ENCODE results near the gene NUBP2.

Gene NUBP2

GRCh38 chr16:1759511-1759910, 23.2 kb upstream of the NUBP2 start:
- DNase-seq = no peak

GRCh38 chr16:1760911-1761310, 21.8 kb upstream of the NUBP2 start:
- no peak for DNase-seq

- no peak for DNase-seq
These were observed 21.0 kb upstream of the NUBP2 start for GRCh38 chr16:1761751-1762150.

GRCh38 chr16:1762196-1762878, 20.4 kb upstream of the NUBP2 start:
- no peak for DNase-seq

- no peak for DNase-seq
These were observed 19.8 kb upstream of the NUBP2 start for GRCh38 chr16:1762879-1763520.

- no peak for DNase-seq
These were observed 18.9 kb upstream of the NUBP2 start for GRCh38 chr16:1763521-1764511.

DNA sequence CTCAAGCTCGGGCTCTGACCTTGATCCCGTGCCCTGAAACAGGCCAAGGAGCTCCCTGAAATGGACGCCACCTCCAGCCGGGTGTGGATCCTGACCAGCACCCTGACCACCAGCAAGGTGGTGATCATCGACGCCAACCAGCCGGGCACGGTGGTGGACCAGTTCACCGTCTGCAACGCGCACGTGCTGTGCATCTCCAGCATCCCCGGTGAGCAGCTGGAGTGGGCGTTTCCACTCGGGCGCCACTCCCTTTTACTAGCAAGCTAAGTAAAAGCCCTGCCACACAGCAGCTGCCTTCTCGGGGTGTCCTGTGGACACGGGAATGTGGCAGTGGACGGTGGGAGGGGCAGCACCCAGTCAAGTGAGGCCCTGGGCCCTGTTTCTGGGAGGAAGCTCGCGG, 17.8 kb upstream of the NUBP2 start:
- DNase-seq = no peak

DNA sequence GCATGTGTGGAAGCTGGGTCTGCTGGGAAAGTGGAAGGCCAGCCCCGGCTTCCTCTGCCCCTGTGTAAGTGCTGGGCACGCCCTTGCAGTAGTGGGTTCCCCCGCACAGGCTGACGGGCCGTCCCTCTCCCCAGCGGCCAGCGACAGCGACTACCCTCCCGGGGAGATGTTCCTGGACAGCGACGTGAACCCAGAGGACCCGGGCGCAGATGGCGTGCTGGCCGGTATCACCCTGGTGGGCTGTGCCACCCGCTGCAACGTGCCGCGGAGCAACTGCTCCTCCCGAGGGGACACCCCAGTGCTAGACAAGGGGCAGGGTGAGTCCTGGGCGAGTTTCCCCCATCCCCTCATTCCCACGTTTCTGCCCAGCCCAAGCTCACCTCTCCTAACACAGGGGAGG, 16.9 kb upstream of the NUBP2 start:
- no peak for DNase-seq

GRCh38 chr16:1766231-1766630, 16.5 kb upstream of the NUBP2 start:
- DNase-seq = no peak

GRCh38 chr16:1766701-1767100, 16.1 kb upstream of the NUBP2 start:
- no peak for DNase-seq

DNA sequence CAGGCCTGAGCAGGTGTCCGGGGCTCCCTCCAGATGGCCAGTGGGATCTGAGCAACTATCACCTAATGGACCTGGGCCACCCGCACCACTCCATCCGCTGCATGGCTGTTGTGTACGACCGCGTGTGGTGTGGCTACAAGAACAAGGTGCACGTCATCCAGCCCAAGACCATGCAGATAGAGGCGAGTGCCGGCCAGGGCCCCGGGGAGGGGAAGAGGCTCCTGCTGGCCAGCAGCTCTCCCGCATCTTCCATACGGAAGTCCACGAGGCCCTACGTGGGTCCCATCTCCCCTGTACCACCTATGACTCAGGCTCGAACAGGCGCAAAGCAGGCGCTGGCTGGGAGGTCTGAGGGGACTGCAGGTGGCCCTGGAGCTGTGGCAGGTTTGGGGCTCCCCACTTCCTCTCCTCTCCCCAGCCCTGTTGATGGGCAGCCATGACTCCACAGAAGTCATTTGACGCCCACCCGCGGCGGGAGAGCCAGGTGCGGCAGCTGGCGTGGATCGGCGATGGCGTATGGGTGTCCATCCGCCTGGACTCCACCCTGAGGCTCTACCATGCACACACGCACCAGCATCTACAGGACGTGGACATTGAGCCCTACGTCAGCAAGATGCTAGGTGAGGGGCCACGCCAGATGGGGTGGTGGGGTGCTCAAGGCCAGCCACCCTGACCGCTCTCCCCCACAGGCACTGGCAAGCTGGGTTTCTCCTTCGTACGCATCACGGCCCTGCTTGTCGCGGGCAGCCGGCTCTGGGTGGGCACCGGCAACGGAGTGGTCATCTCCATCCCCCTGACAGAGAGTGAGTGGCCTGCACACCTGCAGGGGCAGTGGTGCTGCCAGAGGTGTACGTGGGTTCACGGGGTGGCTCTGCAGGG, 15.4 kb upstream of the NUBP2 start:
- DNase-seq = no peak

DNA sequence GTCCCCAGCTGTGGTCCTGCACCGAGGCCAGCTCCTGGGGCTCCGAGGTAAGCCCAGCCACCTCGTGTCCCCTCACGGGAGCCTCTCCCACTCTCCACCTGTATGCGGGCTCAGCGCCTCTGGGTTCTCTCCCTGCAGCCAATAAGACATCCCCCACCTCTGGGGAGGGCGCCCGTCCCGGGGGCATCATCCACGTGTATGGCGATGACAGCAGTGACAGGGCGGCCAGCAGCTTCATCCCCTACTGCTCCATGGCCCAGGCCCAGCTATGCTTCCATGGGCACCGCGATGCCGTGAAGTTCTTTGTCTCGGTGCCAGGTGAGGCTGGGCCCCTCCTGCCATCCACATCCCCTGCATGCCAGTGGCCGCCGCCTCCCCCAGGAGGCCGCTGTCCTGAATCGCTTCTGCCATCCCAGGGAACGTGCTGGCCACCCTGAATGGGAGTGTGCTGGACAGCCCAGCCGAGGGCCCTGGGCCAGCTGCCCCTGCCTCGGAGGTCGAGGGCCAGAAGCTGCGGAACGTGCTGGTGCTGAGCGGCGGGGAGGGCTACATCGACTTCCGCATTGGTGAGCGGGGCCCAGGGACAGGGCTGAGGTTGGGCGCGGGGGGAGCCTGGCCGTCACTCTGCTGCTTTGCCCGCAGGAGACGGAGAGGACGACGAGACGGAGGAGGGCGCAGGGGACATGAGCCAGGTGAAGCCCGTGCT, 14.5 kb upstream of the NUBP2 start:
- DNase-seq = no peak

DNA sequence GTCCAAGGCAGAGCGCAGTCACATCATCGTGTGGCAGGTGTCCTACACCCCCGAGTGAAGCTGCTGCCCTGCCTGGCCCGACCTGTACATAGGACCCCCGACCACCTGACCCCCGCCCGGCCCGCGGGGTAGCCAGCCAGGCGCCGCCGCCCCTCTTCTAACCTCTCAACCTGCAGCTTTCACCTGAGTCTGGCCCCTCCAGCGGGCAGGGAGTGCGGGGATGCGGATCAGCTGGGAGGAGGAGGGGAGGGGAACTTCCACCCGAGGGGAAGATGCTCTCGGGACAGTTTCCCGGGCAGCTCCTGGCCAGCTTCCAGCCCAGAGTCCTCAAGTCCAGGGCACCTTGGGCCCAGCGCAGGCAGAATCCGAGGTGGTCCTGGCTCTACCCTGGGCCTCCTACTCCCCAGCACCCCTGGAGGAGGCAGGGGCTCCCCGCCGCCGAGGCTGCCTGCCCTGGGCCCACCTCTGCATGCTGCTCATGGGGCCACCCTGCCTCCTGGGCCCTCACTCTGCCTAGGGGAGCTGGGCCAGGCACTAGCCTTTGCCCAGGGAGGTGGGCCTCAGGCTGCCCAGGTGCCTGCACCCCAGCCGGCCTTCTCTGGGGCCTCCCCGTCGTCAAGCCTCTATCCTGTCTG, 13.9 kb upstream of the NUBP2 start:
- DNase-seq = no peak

DNA sequence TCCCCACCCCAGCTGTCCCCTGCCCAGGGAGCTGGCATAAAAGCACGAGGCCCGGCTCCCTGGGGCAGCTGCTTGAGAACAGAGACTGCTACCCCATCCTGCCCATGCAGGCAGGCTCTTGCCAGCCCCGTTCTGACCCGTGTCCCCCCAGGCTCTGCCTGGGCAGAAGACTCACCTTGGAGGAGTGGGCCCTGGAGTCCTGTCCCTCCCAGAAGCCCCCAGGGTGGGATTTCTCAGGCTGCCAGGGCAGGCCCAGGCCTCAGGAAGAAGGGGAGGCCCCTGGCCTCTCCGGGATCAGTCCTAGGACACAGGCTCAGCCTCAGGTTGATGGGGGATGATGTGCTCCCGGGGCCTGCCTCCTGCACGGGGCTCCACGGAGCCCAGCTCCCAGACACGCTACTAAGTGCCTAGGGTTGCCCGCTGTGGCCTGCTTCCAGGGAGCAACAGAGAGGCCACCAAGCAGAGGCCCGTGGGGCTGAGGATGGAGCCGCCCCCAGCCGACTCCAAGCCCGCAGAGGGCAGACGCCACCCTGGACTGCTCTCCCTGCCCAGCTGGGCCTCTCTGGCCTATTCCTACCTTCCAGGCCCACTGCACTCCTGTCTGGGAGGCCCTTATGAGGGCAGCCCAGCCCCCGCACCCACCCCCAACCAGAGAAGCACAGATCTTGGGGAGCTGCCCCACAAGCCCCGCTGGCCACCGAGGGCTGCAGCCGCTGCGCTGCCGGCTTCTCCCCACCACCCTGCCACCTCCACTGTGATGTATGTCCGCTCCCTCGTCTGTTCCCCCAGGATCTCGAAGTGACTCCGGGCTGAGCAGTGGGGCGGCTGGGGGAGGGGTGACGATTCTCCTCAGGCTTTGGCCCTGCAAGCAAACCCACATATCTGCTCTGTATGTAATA, 13.1 kb upstream of the NUBP2 start:
- no peak for DNase-seq

- DNase-seq = no peak
These were observed 12.2 kb upstream of the NUBP2 start for GRCh38 chr16:1770328-1771187.

DNA sequence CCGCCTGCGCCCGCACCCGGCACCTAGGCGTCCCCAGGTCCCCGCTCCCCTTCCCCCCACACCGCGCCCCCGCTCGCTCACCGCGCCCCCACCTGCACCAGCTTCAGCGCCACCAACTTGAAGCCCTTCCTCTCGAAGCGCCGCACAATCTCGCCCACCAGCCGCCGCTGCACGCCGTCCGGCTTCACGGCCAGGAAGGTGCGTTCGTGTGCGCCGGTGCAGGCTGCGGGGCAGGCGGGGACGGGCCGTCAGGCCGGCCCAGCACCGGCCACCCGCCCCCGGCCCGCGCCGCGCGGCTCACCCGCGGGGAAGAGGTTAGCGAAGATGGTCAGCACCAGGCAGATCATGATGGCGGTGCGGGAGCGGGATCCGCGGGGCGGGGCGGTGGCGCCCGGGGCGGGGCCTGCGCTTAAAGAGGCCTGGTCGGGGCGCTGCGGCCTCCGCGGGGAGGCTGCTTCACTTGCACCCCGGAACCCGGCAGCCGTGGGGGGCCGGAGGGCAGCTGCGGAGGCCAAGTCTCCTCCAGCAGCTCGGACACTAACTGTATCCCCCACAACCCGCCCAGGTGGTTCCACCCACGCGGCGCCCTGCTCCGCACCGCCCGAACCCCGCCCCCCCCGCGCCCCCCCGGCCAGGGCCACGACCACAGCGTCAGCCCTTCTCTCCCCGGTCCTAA, 11.4 kb upstream of the NUBP2 start, which contains the start of gene NME3:
Gene NME3, minus strand, starts transcription at position 356 of the 676 bp plus-strand sequence. Its CDS starts 9 bp downstream, at position 347.
- no peak for DNase-seq

DNA sequence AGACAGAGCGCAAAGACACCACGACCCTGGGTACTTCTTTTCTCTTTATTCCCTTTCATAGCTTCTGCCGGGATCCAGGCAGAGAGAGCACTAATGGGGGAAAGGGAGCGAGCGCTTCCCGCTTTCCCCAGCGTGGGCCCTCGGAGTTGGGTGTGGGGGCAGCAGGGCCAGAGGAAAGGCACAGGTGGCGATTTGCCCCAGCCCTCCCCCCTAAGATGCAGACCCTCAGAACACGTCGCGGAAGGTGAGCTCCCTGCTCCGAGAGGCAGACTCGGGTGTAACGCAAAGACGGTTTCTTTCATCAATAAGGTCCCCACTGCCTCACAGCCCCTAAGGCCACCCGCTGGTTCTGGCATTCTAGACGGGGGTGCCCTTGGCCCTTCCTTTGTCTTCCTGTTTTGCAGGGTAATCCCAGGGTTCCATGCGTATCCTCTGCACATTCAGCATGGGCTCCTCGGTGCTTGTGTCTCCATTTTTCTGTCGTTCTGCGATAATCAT, 10.8 kb upstream of the NUBP2 start:
- DNase-seq = no peak

DNA sequence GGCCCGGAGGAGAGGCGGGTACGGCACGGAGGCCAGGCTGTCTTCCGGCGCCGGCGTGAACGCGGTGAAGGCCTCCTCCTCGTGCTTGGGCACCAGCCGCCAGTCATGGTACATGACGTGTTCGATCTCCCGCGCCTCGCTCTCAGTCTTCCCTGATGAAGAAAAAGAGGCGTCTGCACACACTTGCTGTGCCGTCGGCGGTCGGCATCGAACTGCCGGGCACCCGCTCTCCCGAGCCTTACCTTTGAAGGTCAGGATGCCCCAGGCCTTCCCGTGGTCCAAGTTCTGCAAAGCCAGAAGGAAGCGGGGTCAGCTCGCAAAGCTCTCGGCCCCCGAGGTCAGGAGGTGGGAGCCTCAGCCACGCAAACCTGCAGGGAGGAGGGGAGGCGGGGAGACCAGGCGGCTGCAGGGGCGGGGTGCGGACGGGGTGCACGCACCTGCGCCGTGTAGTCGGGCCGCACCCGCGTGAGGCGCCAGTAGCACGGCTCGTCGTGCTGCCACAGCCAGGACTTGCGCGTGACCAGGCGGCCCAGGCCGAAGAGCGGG, 10.3 kb upstream of the NUBP2 start, which contains the start of gene EME2:
Gene EME2, plus strand, starts transcription at position 449 of the 546 bp plus-strand sequence. CDS start 418 bp downstream, outside the sequence.
- no peak for DNase-seq

Measured in NCI-H1048 (cell line).